Mesendoderm (in vitro differentiated cells): Measurements from ENCODE around the gene RHBDL3.
"Not testable (repeated sequence)": the region's sequence is repeated elsewhere in the genome, so short reads cannot be mapped to it uniquely, and the experiment has no call there.

Experiments
- DNase-seq: peaks from one replicate; pipeline ENCODE4 v3.0.0; 2013
- H2AK5ac ChIP-seq: 2 replicates; pipeline ENCODE4 v1.6.1; 2013; ENCODE audit warnings: low read length, inconsistent platforms
- H2BK120ac ChIP-seq: 2 replicates; pipeline ENCODE4 v1.6.1; 2013; ENCODE audit warnings: low read depth, mild to moderate bottlenecking, low read length, moderate library complexity, mixed read lengths
- H2BK15ac ChIP-seq: replicated peaks from 2 replicates; pipeline ENCODE4 v1.6.1; 2013; ENCODE audit warnings: low read depth, mild to moderate bottlenecking, moderate library complexity
- H2BK5ac ChIP-seq: 2 replicates; pipeline ENCODE4 v1.6.1; 2013; ENCODE audit warnings: low read length, inconsistent platforms
- H3K18ac ChIP-seq: 2 replicates; pipeline ENCODE4 v1.6.1; 2013; ENCODE audit warnings: mild to moderate bottlenecking, low read length, mixed read lengths
- H3K23ac ChIP-seq: one replicate; pipeline ENCODE4 v1.6.1; 2013; ENCODE audit warnings: low read length
- H3K27ac ChIP-seq: 2 replicates; pipeline ENCODE4 v1.5.1; 2013; ENCODE audit warnings: low read depth, mild to moderate bottlenecking, inconsistent platforms, low read length, moderate library complexity
- H3K27me3 ChIP-seq: 2 replicates; pipeline ENCODE4 v1.6.1; 2013; ENCODE audit warnings: low read length, control low read depth, mild to moderate bottlenecking, inconsistent platforms; ENCODE audit not compliant: insufficient read depth, poor library complexity
- H3K36me3 ChIP-seq: 2 replicates; pipeline ENCODE4 v1.6.1; 2013; ENCODE audit warnings: low read length, inconsistent platforms; ENCODE audit not compliant: control insufficient read depth, insufficient read depth
- H3K4ac ChIP-seq: one replicate; pipeline ENCODE4 v1.6.1; 2013; ENCODE audit warnings: low read depth, mild to moderate bottlenecking, low read length, moderate library complexity
- H3K4me1 ChIP-seq: 2 replicates; pipeline ENCODE4 v1.6.1; 2013; ENCODE audit warnings: low read depth, low read length, inconsistent platforms; ENCODE audit not compliant: control insufficient read depth
- H3K4me2 ChIP-seq: 2 replicates; pipeline ENCODE4 v1.6.1; 2013; ENCODE audit warnings: low read length
- H3K4me3 ChIP-seq: 2 replicates; pipeline ENCODE4 v1.5.1; 2013; ENCODE audit warnings: mild to moderate bottlenecking, low read length
- H3K56ac ChIP-seq: one replicate; pipeline ENCODE4 v1.6.1; 2013; ENCODE audit warnings: low read length
- H3K79me1 ChIP-seq: 2 replicates; pipeline ENCODE4 v1.6.1; 2013; ENCODE audit warnings: low read length, inconsistent platforms
- H3K79me2 ChIP-seq: 2 replicates; pipeline ENCODE4 v1.6.1; 2013; ENCODE audit warnings: mild to moderate bottlenecking, low read length; ENCODE audit not compliant: control insufficient read depth, insufficient read depth
- H3K9ac ChIP-seq: 2 replicates; pipeline ENCODE4 v1.6.1; 2013; ENCODE audit warnings: low read length, inconsistent platforms
- H4K5ac ChIP-seq: one replicate; pipeline ENCODE4 v1.6.1; 2013; ENCODE audit warnings: low read length
- H4K8ac ChIP-seq: one replicate; pipeline ENCODE4 v1.6.1; 2013; ENCODE audit warnings: low read depth, mild to moderate bottlenecking, control low read depth, low read length, moderate library complexity
- WGBS: extraction: QIAGEN DNeasy Blood & Tissue Kit; methylation state at CpG from one replicate; pipeline ENCODE4 v1.1.7; 2013; ENCODE audit warnings: low lambda C conversion rate, missing lambda C conversion rate; ENCODE audit not compliant: insufficient coverage; ENCODE audit errors: extremely low coverage; 5-methylcytosine and 5-hydroxymethylcytosine counted together

Gene RHBDL3

GRCh38 chr17:32318071-32318470, 52.4 kb downstream of the RHBDL3 start:
- Histone ChIP-seq H3K4me2 (no peak overlapping the region), H2BK15ac (no peak overlapping the region), H3K4ac (no peak overlapping the region), H4K5ac (no peak overlapping the region), H3K4me3 (no peak overlapping the region), H2BK5ac (no peak overlapping the region), H4K8ac (no peak overlapping the region), H3K79me1 (no peaks in the 10 kb centered on the region), H3K18ac (no peak overlapping the region), H3K56ac (no peak overlapping the region), H3K4me1 (no peaks in the 10 kb centered on the region), H3K23ac (no peak overlapping the region), H3K27me3 (no peaks in the 10 kb centered on the region), H3K36me3 (no peaks in the 10 kb centered on the region), H3K79me2 (no peaks in the 10 kb centered on the region), H3K27ac (no peak overlapping the region), H2AK5ac (no peak overlapping the region), H3K9ac (no peak overlapping the region), H2BK120ac (no peak overlapping the region)
- no peak for DNase-seq
- WGBS: no CpG with 5 or more reads among the region's 8 CpGs

DNA sequence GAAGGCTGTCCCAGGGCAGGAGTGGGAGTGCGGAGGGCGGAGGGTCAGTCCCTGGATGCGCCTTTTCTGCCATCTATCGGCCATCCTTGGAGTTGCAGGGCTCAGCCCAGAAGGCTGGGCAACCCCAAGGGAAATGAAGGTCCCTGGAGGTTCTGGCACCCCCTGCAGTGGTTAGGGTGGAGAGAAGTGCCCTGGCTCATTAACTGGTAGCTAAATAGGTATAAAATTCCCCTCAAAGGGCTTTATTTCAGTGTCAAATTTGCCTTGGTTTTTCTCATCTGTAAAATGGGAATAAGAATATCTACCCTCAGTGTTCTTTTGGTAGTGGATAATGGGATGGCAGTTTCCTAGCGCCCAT, 53.9 kb downstream of the RHBDL3 start:
- Histone ChIP-seq H2BK120ac (no peak overlapping the region), H3K56ac (no peak overlapping the region), H4K5ac (no peak overlapping the region), H3K27ac (no peak overlapping the region), H3K23ac (no peak overlapping the region), H3K18ac (no peak overlapping the region), H4K8ac (no peak overlapping the region), H3K4me2 (no peak overlapping the region), H3K36me3 (no peaks in the 10 kb centered on the region), H3K4me1 (no peaks in the 10 kb centered on the region), H3K79me2 (no peaks in the 10 kb centered on the region), H3K79me1 (no peaks in the 10 kb centered on the region), H2AK5ac (no peak overlapping the region), H2BK15ac (no peak overlapping the region), H3K4ac (no peak overlapping the region), H2BK5ac (no peak overlapping the region), H3K4me3 (no peak overlapping the region), H3K9ac (no peak overlapping the region), H3K27me3 (no peaks in the 10 kb centered on the region)
- no CpG with 5 or more reads among the region's 5 CpGs for WGBS
- peak; percentile 79 for DNase-seq

GRCh38 chr17:32320080-32320479, 54.4 kb downstream of the RHBDL3 start:
- not testable (repeated sequence) for H3K56ac ChIP-seq, H3K4ac ChIP-seq, DNase-seq, H2BK5ac ChIP-seq, H2AK5ac ChIP-seq, H3K4me3 ChIP-seq, H3K27me3 ChIP-seq, H3K27ac ChIP-seq, H3K36me3 ChIP-seq, H4K5ac ChIP-seq, H2BK120ac ChIP-seq, H2BK15ac ChIP-seq, H3K4me1 ChIP-seq, H3K9ac ChIP-seq, H3K4me2 ChIP-seq, H3K18ac ChIP-seq, H3K79me1 ChIP-seq, H3K23ac ChIP-seq, H3K79me2 ChIP-seq, H4K8ac ChIP-seq
- WGBS: no CpG with 5 or more reads among the region's 6 CpGs

- H3K23ac ChIP-seq: no peak overlapping the region
- no peak overlapping the region for H3K27ac ChIP-seq
- H4K5ac ChIP-seq: no peak overlapping the region
- no peaks in the 10 kb centered on the region for H3K79me2 ChIP-seq
- H3K4ac ChIP-seq: no peak overlapping the region
- no peak for DNase-seq
- H3K56ac ChIP-seq: no peak overlapping the region
- H2AK5ac ChIP-seq: no peak overlapping the region
- H3K4me2 ChIP-seq: no peak overlapping the region
- no peak overlapping the region for H3K4me3 ChIP-seq
- no peaks in the 10 kb centered on the region for H3K79me1 ChIP-seq
- no peaks in the 10 kb centered on the region for H3K4me1 ChIP-seq
- no peak overlapping the region for H2BK5ac ChIP-seq
- no peaks in the 10 kb centered on the region for H3K27me3 ChIP-seq
- H3K9ac ChIP-seq: no peak overlapping the region
- no peak overlapping the region for H4K8ac ChIP-seq
- no peaks in the 10 kb centered on the region for H3K36me3 ChIP-seq
- WGBS: no CpG with 5 or more reads among the region's 15 CpGs
- no peak overlapping the region for H3K18ac ChIP-seq
- H2BK15ac ChIP-seq: no peak overlapping the region
- H2BK120ac ChIP-seq: no peak overlapping the region
Measured at GRCh38 chr17:32320847-32321246, 55.2 kb downstream of the RHBDL3 start.

DNA sequence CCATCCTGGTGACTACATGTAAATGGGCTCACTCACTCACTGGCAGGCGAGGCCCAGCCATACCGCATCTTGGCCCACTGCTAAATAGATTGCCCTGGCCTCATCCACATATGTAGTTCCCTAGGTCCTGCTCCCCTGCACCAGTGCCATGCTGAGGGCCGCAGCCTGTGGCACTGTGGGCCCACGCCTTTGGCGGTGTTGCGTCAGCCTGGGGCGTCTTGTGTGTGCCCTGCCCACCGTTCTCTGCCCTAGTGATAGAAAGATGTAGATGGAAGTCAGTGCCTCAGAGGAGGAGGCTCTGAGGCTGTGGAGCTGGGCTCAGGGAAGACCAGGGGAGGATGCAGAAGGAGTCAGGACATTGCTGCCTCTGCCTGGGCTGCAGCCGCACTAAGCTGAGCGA, 57.4 kb downstream of the RHBDL3 start:
- Histone ChIP-seq H3K27ac (no peak overlapping the region), H3K27me3 (no peaks in the 10 kb centered on the region), H2BK120ac (no peak overlapping the region), H3K79me2 (no peaks in the 10 kb centered on the region), H2BK15ac (no peak overlapping the region), H3K79me1 (no peaks in the 10 kb centered on the region), H3K56ac (no peak overlapping the region), H3K4me1 (no peaks in the 10 kb centered on the region), H3K36me3 (no peaks in the 10 kb centered on the region), H4K5ac (no peak overlapping the region), H2AK5ac (no peak overlapping the region), H3K18ac (no peak overlapping the region), H3K9ac (no peak overlapping the region), H3K4me3 (no peak overlapping the region), H3K4me2 (no peak overlapping the region), H4K8ac (no peak overlapping the region), H3K23ac (no peak overlapping the region), H3K4ac (no peak overlapping the region), H2BK5ac (no peak overlapping the region)
- no CpG with 5 or more reads among the region's 10 CpGs for WGBS
- no peak for DNase-seq

DNA sequence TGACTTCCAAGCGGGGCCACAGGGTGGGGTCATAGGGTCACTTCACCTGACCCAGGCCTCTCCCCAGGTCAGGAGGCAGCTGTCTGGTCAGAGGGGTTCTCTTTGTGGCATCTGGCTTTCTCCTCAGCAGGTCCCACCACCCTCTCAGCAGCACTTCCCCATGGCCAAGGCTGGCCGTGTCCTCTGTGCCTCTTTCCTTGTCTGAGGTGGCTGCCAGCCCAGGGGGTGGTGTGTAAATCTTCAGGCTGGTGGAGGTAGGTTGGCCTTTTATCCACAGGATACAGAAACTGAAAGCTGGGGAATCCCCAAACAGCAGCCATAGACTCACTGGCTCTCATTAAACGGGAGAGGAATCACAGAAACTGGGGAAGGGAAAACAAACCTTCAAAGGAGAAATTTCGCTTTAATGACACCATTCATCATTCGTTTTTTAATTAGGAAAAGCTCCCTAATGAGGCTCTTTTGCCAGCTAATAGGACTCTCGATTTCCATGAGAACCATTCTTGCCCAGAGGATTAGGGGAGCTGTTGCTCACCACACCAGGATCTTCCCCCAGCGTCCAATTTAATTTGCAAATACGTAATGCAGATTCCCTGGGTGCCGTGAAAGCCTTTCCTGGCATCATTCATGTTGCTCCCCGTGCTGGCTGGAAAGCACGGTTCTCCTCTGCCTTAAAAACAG, 58.3 kb downstream of the RHBDL3 start:
- no peak overlapping the region for H3K4me2 ChIP-seq
- H3K23ac ChIP-seq: no peak overlapping the region
- no peak overlapping the region for H3K4me3 ChIP-seq
- H3K4me1 ChIP-seq: no peaks in the 10 kb centered on the region
- H3K9ac ChIP-seq: no peak overlapping the region
- DNase-seq: no peak
- no peaks in the 10 kb centered on the region for H3K36me3 ChIP-seq
- no peak overlapping the region for H3K27ac ChIP-seq
- no peak overlapping the region for H4K5ac ChIP-seq
- H2AK5ac ChIP-seq: no peak overlapping the region
- no peak overlapping the region for H2BK5ac ChIP-seq
- H3K79me2 ChIP-seq: no peaks in the 10 kb centered on the region
- no peak overlapping the region for H3K56ac ChIP-seq
- H3K79me1 ChIP-seq: no peaks in the 10 kb centered on the region
- WGBS: no CpG with 5 or more reads among the region's 11 CpGs
- H2BK120ac ChIP-seq: no peak overlapping the region
- no peak overlapping the region for H3K4ac ChIP-seq
- no peak overlapping the region for H4K8ac ChIP-seq
- no peaks in the 10 kb centered on the region for H3K27me3 ChIP-seq
- H3K18ac ChIP-seq: no peak overlapping the region
- no peak overlapping the region for H2BK15ac ChIP-seq
